Ovary (tissue), 3 donors: ENCODE data around the gene NTRK2.

Experiments
- EP300 ChIP-seq: sonication (generic); formaldehyde crosslinking; IDR thresholded peaks from one replicate; pipeline ENCODE4 v1.6.1; 2017; ENCODE audit warnings: antibody characterized with exemption
- POLR2A ChIP-seq: fragments of 450-650 bp; IDR thresholded peaks from one replicate; pipeline ENCODE4 v1.6.1; 2017; ENCODE audit warnings: antibody characterized with exemption, mild to moderate bottlenecking, moderate library complexity
- TF ChIP-seq, protein P1 (sequence below), 3 donors: fragments of 450-650 bp in 2 of 3; fragments of 200-600 bp in 1 of 3; IDR thresholded peaks; one replicate each; pipeline versions ENCODE4 v1.5.1 to v1.8.0; 2016 to 2022; ENCODE audit warnings: antibody characterized with exemption in 3 of 3, mild to moderate bottlenecking in 1 of 3
- donor health status: DM: no; HTN: no; CAD: no.

GRCh38 chr9:84755380-84755779, 85.9 kb downstream of the NTRK2 start:
- no peak for TF ChIP-seq EP300
- TF ChIP-seq, protein P1, sequence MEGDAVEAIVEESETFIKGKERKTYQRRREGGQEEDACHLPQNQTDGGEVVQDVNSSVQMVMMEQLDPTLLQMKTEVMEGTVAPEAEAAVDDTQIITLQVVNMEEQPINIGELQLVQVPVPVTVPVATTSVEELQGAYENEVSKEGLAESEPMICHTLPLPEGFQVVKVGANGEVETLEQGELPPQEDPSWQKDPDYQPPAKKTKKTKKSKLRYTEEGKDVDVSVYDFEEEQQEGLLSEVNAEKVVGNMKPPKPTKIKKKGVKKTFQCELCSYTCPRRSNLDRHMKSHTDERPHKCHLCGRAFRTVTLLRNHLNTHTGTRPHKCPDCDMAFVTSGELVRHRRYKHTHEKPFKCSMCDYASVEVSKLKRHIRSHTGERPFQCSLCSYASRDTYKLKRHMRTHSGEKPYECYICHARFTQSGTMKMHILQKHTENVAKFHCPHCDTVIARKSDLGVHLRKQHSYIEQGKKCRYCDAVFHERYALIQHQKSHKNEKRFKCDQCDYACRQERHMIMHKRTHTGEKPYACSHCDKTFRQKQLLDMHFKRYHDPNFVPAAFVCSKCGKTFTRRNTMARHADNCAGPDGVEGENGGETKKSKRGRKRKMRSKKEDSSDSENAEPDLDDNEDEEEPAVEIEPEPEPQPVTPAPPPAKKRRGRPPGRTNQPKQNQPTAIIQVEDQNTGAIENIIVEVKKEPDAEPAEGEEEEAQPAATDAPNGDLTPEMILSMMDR (IDR thresholded peaks at IDR 0.05) = no peak
- no peak for TF ChIP-seq POLR2A
